SW 1271 (cell line): Measurements from ENCODE around the gene PPDPF.
"Not testable (repeated sequence)": the region's sequence is repeated elsewhere in the genome, so short reads cannot be mapped to it uniquely, and the experiment has no call there.

Experiments used
- DNase-seq, 2 experiments: peaks; one replicate each; lab custom pipeline; 2025; lab: John Stamatoyannopoulos, UW

PPDPF gene

GRCh38 chr20:63520504-63520933 lies at the start of gene PPDPF:
Gene PPDPF (plus strand): TSS chr20:63520765. CDS start chr20:63521309, 544 bp downstream.
- DNase-seq = peak in 1 of 2 experiments; percentile 68

- DNase-seq = no peak
Measured at GRCh38 chr20:63471002-63471716, 49.4 kb upstream of the PPDPF start.

- no peak for DNase-seq
Measured at GRCh38 chr20:63471717-63471980, 48.9 kb upstream of the PPDPF start.

- DNase-seq = no peak
Measured at GRCh38 chr20:63471981-63472831, 48.4 kb upstream of the PPDPF start, which contains the start of gene KCNQ2. Gene KCNQ2 (minus strand): TSS chr20:63472655. CDS start chr20:63472463, 192 bp downstream.

GRCh38 chr20:63472862-63473390 lies 47.6 kb upstream of the PPDPF start:
- DNase-seq = no peak

- no peak for DNase-seq
Measured at GRCh38 chr20:63473555-63474449, 46.8 kb upstream of the PPDPF start.

GRCh38 chr20:63475209-63475608 lies 45.4 kb upstream of the PPDPF start:
- DNase-seq = no peak

GRCh38 chr20:63477061-63477616 lies 43.4 kb upstream of the PPDPF start:
- DNase-seq = no peak

GRCh38 chr20:63477944-63478343 lies 42.6 kb upstream of the PPDPF start:
- DNase-seq = no peak

GRCh38 chr20:63478346-63479302 lies 41.9 kb upstream of the PPDPF start:
- DNase-seq = no peak

- DNase-seq = not testable (repeated sequence)
Measured at GRCh38 chr20:63479695-63480419, 40.7 kb upstream of the PPDPF start.

- DNase-seq = no peak
Measured at GRCh38 chr20:63481503-63481902, 39.1 kb upstream of the PPDPF start.

GRCh38 chr20:63482021-63482587 lies 38.5 kb upstream of the PPDPF start:
- no peak for DNase-seq

GRCh38 chr20:63483834-63484233 lies 36.7 kb upstream of the PPDPF start:
- DNase-seq = no peak

- DNase-seq = no peak
Measured at GRCh38 chr20:63484236-63484635, 36.3 kb upstream of the PPDPF start.

- DNase-seq = no peak
Measured at GRCh38 chr20:63484651-63485403, 35.7 kb upstream of the PPDPF start.

- no peak for DNase-seq
Measured at GRCh38 chr20:63486300-63486855, 34.2 kb upstream of the PPDPF start.

GRCh38 chr20:63487116-63487764 lies 33.3 kb upstream of the PPDPF start:
- DNase-seq = no peak
